WTC11 (cell line): ENCODE data around the gene TNS4.

ENCODE experiments used
- ETV6 ChIP-seq: sonication (generic); formaldehyde crosslinking; IDR thresholded peaks from 2 replicates; pipeline ENCODE4 v1.8.1; 2022; ENCODE audit warnings: mild to moderate bottlenecking, missing genetic modification reagents
- FOXP1 ChIP-seq: sonication (generic); formaldehyde crosslinking; IDR thresholded peaks from 2 replicates; pipeline ENCODE4 v1.8.0; 2022; ENCODE audit warnings: missing genetic modification reagents, mild to moderate bottlenecking, moderate library complexity, borderline replicate concordance
- JUN ChIP-seq: sonication (generic); formaldehyde crosslinking; IDR thresholded peaks from 2 replicates; pipeline ENCODE4 v1.8.0; 2023; ENCODE audit warnings: mild to moderate bottlenecking, missing genetic modification reagents
- NFYB ChIP-seq: sonication (generic); formaldehyde crosslinking; conservative IDR thresholded peaks from 2 replicates; pipeline ENCODE4 v1.8.0; 2022; ENCODE audit warnings: low read depth, missing genetic modification reagents
- SMAD3 ChIP-seq: sonication (generic); formaldehyde crosslinking; IDR thresholded peaks from 2 replicates; pipeline ENCODE4 v1.8.0; 2022; ENCODE audit warnings: missing genetic modification reagents, mild to moderate bottlenecking, borderline replicate concordance
- TF ChIP-seq, protein P1 (sequence below): fragments of 200-600 bp; IDR thresholded peaks from 2 replicates; pipeline ENCODE4 v1.8.0; 2022; ENCODE audit warnings: antibody characterized with exemption
- TF ChIP-seq, protein P2 (sequence below): sonication (generic); formaldehyde crosslinking; IDR thresholded peaks from 2 replicates; pipeline ENCODE4 v1.8.0; 2022; ENCODE audit warnings: missing genetic modification reagents
- TF ChIP-seq, protein P3 (sequence below): sonication (generic); formaldehyde crosslinking; IDR thresholded peaks from 2 replicates; pipeline ENCODE4 v1.8.1; 2023; ENCODE audit warnings: mild to moderate bottlenecking, moderate library complexity, missing genetic modification reagents
- TF ChIP-seq, protein P4 (sequence below): sonication (generic); formaldehyde crosslinking; IDR thresholded peaks from 2 replicates; pipeline ENCODE4 v1.8.1; 2022; ENCODE audit warnings: low read depth, mild to moderate bottlenecking, moderate library complexity, missing genetic modification reagents, borderline replicate concordance
- TF ChIP-seq, protein P5 (sequence below): sonication (generic); formaldehyde crosslinking; IDR thresholded peaks from 2 replicates; pipeline ENCODE4 v1.8.0; 2022; ENCODE audit warnings: mild to moderate bottlenecking, missing genetic modification reagents
- TF ChIP-seq, protein P6 (sequence below): sonication (generic); formaldehyde crosslinking; IDR thresholded peaks from 2 replicates; pipeline ENCODE4 v1.8.0; 2023; ENCODE audit warnings: missing genetic modification reagents
- TF ChIP-seq, protein P7 (sequence below): fragments of 250-450 bp; sonication (Bioruptor Pico); IDR thresholded peaks from 2 replicates; pipeline ENCODE4 v2.1.2; 2022; ENCODE audit warnings: mild to moderate bottlenecking, moderate library complexity

DNA sequence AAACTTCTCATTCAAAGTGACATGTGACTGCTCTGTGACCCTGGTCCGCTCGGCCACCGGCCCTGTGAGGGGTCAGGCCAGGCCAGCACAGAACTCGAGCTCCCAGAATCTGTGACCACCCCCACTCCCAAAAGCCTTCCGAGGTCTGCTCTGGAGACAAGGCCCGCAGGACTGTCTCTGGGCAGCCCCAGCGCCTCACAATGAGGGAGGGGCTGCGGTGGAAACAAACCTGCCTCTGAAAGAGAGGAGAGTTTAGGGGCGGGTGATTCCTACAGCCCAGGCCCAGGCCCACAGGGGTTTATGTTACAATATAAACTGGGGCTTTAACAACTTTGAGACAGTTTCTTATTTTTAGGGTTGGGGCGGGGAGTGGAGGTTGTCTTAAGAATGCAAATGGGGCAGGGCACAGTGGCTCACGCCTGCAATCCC is 38.3 kb downstream of the TNS4 start:
- TF ChIP-seq, protein P1, sequence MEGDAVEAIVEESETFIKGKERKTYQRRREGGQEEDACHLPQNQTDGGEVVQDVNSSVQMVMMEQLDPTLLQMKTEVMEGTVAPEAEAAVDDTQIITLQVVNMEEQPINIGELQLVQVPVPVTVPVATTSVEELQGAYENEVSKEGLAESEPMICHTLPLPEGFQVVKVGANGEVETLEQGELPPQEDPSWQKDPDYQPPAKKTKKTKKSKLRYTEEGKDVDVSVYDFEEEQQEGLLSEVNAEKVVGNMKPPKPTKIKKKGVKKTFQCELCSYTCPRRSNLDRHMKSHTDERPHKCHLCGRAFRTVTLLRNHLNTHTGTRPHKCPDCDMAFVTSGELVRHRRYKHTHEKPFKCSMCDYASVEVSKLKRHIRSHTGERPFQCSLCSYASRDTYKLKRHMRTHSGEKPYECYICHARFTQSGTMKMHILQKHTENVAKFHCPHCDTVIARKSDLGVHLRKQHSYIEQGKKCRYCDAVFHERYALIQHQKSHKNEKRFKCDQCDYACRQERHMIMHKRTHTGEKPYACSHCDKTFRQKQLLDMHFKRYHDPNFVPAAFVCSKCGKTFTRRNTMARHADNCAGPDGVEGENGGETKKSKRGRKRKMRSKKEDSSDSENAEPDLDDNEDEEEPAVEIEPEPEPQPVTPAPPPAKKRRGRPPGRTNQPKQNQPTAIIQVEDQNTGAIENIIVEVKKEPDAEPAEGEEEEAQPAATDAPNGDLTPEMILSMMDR: no peak
- TF ChIP-seq, protein P2, sequence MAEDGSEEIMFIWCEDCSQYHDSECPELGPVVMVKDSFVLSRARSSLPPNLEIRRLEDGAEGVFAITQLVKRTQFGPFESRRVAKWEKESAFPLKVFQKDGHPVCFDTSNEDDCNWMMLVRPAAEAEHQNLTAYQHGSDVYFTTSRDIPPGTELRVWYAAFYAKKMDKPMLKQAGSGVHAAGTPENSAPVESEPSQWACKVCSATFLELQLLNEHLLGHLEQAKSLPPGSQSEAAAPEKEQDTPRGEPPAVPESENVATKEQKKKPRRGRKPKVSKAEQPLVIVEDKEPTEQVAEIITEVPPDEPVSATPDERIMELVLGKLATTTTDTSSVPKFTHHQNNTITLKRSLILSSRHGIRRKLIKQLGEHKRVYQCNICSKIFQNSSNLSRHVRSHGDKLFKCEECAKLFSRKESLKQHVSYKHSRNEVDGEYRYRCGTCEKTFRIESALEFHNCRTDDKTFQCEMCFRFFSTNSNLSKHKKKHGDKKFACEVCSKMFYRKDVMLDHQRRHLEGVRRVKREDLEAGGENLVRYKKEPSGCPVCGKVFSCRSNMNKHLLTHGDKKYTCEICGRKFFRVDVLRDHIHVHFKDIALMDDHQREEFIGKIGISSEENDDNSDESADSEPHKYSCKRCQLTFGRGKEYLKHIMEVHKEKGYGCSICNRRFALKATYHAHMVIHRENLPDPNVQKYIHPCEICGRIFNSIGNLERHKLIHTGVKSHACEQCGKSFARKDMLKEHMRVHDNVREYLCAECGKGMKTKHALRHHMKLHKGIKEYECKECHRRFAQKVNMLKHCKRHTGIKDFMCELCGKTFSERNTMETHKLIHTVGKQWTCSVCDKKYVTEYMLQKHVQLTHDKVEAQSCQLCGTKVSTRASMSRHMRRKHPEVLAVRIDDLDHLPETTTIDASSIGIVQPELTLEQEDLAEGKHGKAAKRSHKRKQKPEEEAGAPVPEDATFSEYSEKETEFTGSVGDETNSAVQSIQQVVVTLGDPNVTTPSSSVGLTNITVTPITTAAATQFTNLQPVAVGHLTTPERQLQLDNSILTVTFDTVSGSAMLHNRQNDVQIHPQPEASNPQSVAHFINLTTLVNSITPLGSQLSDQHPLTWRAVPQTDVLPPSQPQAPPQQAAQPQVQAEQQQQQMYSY (CRISPR knock-in tag): no peak
- TF ChIP-seq, protein P3, sequence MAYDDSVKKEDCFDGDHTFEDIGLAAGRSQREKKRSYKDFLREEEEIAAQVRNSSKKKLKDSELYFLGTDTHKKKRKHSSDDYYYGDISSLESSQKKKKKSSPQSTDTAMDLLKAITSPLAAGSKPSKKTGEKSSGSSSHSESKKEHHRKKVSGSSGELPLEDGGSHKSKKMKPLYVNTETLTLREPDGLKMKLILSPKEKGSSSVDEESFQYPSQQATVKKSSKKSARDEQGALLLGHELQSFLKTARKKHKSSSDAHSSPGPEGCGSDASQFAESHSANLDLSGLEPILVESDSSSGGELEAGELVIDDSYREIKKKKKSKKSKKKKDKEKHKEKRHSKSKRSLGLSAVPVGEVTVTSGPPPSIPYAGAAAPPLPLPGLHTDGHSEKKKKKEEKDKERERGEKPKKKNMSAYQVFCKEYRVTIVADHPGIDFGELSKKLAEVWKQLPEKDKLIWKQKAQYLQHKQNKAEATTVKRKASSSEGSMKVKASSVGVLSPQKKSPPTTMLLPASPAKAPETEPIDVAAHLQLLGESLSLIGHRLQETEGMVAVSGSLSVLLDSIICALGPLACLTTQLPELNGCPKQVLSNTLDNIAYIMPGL: no peak
- TF ChIP-seq ETV6: no peak
- TF ChIP-seq, protein P4, sequence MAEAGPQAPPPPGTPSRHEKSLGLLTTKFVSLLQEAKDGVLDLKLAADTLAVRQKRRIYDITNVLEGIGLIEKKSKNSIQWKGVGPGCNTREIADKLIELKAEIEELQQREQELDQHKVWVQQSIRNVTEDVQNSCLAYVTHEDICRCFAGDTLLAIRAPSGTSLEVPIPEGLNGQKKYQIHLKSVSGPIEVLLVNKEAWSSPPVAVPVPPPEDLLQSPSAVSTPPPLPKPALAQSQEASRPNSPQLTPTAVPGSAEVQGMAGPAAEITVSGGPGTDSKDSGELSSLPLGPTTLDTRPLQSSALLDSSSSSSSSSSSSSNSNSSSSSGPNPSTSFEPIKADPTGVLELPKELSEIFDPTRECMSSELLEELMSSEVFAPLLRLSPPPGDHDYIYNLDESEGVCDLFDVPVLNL (CRISPR knock-in tag): no peak
- no peak for TF ChIP-seq NFYB
- TF ChIP-seq, protein P5, sequence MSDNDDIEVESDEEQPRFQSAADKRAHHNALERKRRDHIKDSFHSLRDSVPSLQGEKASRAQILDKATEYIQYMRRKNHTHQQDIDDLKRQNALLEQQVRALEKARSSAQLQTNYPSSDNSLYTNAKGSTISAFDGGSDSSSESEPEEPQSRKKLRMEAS (CRISPR knock-in tag): no peak
- no peak for TF ChIP-seq JUN
- TF ChIP-seq FOXP1 (CRISPR knock-in tag): no peak
- TF ChIP-seq, protein P6, sequence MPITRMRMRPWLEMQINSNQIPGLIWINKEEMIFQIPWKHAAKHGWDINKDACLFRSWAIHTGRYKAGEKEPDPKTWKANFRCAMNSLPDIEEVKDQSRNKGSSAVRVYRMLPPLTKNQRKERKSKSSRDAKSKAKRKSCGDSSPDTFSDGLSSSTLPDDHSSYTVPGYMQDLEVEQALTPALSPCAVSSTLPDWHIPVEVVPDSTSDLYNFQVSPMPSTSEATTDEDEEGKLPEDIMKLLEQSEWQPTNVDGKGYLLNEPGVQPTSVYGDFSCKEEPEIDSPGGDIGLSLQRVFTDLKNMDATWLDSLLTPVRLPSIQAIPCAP (CRISPR knock-in tag): no peak
- no peak for TF ChIP-seq SMAD3
- TF ChIP-seq, protein P7, sequence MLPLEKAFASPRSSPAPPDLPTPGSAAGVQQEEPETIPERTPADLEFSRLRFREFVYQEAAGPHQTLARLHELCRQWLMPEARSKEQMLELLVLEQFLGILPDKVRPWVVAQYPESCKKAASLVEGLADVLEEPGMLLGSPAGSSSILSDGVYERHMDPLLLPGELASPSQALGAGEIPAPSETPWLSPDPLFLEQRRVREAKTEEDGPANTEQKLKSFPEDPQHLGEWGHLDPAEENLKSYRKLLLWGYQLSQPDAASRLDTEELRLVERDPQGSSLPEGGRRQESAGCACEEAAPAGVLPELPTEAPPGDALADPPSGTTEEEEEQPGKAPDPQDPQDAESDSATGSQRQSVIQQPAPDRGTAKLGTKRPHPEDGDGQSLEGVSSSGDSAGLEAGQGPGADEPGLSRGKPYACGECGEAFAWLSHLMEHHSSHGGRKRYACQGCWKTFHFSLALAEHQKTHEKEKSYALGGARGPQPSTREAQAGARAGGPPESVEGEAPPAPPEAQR: no peak
